ENCODE data around the gene HOXD8.

The HOXD8 gene

GRCh38 chr2:176152350-176153181 lies 23.1 kb downstream of the HOXD8 start:
- TF ChIP-seq CTCF (IDR thresholded peaks at IDR 0.05; ENCODE audit: control extremely low read depth, extremely low read depth, low read depth, missing control alignments), result no peak
- CTCF ChIA-PET, result interaction anchor here (1.0 to 1.6 kb wide), 2 partner anchors 10 to 12 kb away, joined by 3 to 5 read pairs; no protein-coding TSS in a partner anchor
- POLR2A ChIA-PET, result no interaction called here

GRCh38 chr2:176154576-176155252 lies 25.2 kb downstream of the HOXD8 start:
- no peak for DNase-seq (ENCODE audit: extremely low spot score)
- POLR2A ChIA-PET, result no interaction called here
- TF ChIP-seq CTCF (IDR thresholded peaks at IDR 0.05; ENCODE audit: control extremely low read depth, extremely low read depth, low read depth, missing control alignments), result no peak
- CTCF ChIA-PET, result interaction anchor here (0.7 to 1.6 kb wide), 5 partner anchors 11 to 994 kb away, joined by 3 to 6 read pairs (median 3); no protein-coding TSS in a partner anchor

More at GRCh38 chr2:176152350-176153181, 23.1 kb downstream of the HOXD8 start:
- DNase-seq (ENCODE audit: extremely low spot score), result no peak

GRCh38 chr2:176155356-176156044 lies 26.0 kb downstream of the HOXD8 start:
- DNase-seq (ENCODE audit: extremely low spot score), result no peak
- ChIA-PET POLR2A (no interaction called here), CTCF (interaction anchor here (0.8 to 1.6 kb wide), 5 partner anchors 12 to 993 kb away, joined by 3 to 6 read pairs (median 3); no protein-coding TSS in a partner anchor)
- TF ChIP-seq CTCF (IDR thresholded peaks at IDR 0.05; ENCODE audit: control extremely low read depth, extremely low read depth, low read depth, missing control alignments), result no peak

GRCh38 chr2:176156301-176156806 lies 26.8 kb downstream of the HOXD8 start:
- CTCF ChIA-PET, result interaction anchor here (1.4 kb wide), 1 partner anchor 16 kb away, joined by 3 read pairs; no protein-coding TSS in a partner anchor
- no peak for DNase-seq (ENCODE audit: extremely low spot score)
- no peak for TF ChIP-seq CTCF (IDR thresholded peaks at IDR 0.05; ENCODE audit: control extremely low read depth, extremely low read depth, low read depth, missing control alignments)
- POLR2A ChIA-PET, result no interaction called here

- TF ChIP-seq CTCF (IDR thresholded peaks at IDR 0.05; ENCODE audit: control extremely low read depth, extremely low read depth, low read depth, missing control alignments), result no peak
- ChIA-PET CTCF (interaction anchor here (1.4 kb wide), 1 partner anchor 17 kb away, joined by 3 read pairs; no protein-coding TSS in a partner anchor), POLR2A (no interaction called here)
- no peak for DNase-seq (ENCODE audit: extremely low spot score)
These were observed 27.4 kb downstream of the HOXD8 start, which contains the start of gene HOXD3 for GRCh38 chr2:176156807-176157498. Gene HOXD3, plus strand, starts transcription at chr2:176157307. Its CDS starts 11,808 bp downstream, at chr2:176169115.

Data from GM10248 (cell line).